Neural cell (in vitro differentiated cells): ENCODE measurements around the gene CFTR. TPM values are rescaled to one million over a fixed set of nuclear protein-coding genes. Genes with fewer than 3 reads are reported as not detected.

ENCODE experiments used
- H2AFZ ChIP-seq: fragments of 200-600, 300-800 bp; sonication (generic), shearing (Covaris generic); 2 replicates; pipeline ENCODE4 v1.6.0; 2014; ENCODE audit warnings: low read depth, mild to moderate bottlenecking, antibody characterized with exemption, low read length, moderate library complexity
- H3F3A ChIP-seq: fragments of 200-600 bp; shearing (Covaris generic); 2 replicates; pipeline ENCODE4 v1.6.1; 2016; ENCODE audit warnings: mild to moderate bottlenecking, moderate library complexity, mixed read lengths, antibody characterized with exemption, low read length; ENCODE audit not compliant: insufficient read depth, poor library complexity, severe bottlenecking
- H3K27ac ChIP-seq: fragments of 200-600, 300-800 bp; sonication (generic), shearing (Covaris generic); 2 replicates; pipeline ENCODE4 v1.5.1; 2014; ENCODE audit warnings: mild to moderate bottlenecking, low read length, moderate library complexity
- H3K27me3 ChIP-seq: fragments of 300-800, 200-600 bp; sonication (generic), shearing (Covaris generic); 2 replicates; pipeline ENCODE4 v1.6.0; 2014; ENCODE audit warnings: mild to moderate bottlenecking, low read depth, low read length, moderate library complexity; ENCODE audit not compliant: insufficient read depth
- H3K36me3 ChIP-seq: fragments of 300-800, 200-600 bp; sonication (generic), shearing (Covaris generic); 2 replicates; pipeline ENCODE4 v1.5.1; 2014; ENCODE audit warnings: mild to moderate bottlenecking, antibody characterized with exemption, low read length, moderate library complexity; ENCODE audit not compliant: insufficient read depth
- H3K4me2 ChIP-seq: fragments of 300-800, 200-600 bp; sonication (generic), shearing (Covaris generic); 2 replicates; pipeline ENCODE4 v1.6.0; 2014; ENCODE audit warnings: mild to moderate bottlenecking, low read length
- H3K4me3 ChIP-seq: fragments of 300-800, 200-600 bp; sonication (generic), shearing (Covaris generic); 2 replicates; pipeline ENCODE4 v1.5.1; 2014; ENCODE audit warnings: mild to moderate bottlenecking, low read length, moderate library complexity
- H3K79me2 ChIP-seq: fragments of 200-600 bp; shearing (Covaris generic); replicated peaks from 2 replicates; pipeline ENCODE4 v1.6.0; 2014; ENCODE audit warnings: mild to moderate bottlenecking, low read length, moderate library complexity; ENCODE audit not compliant: insufficient read depth
- H3K9ac ChIP-seq: fragments of 300-800, 200-600 bp; sonication (generic), shearing (Covaris generic); 2 replicates; pipeline ENCODE4 v1.6.1; 2016; ENCODE audit warnings: mild to moderate bottlenecking, low read length, mixed read lengths
- H3K9me2 ChIP-seq: fragments of 200-600 bp; shearing (Covaris generic); 2 replicates; pipeline ENCODE4 v1.6.1; 2016; ENCODE audit warnings: mild to moderate bottlenecking, low read length, mixed read lengths; ENCODE audit not compliant: insufficient read depth
- H3K9me3 ChIP-seq: fragments of 200-600, 300-800 bp; sonication (generic), shearing (Covaris generic); 2 replicates; pipeline ENCODE4 v1.6.1; 2016; ENCODE audit warnings: mild to moderate bottlenecking, mixed run types, low read length, moderate library complexity, mixed read lengths
- H4K20me1 ChIP-seq: fragments of 200-600 bp; shearing (Covaris generic); 2 replicates; pipeline ENCODE4 v1.6.1; 2016; ENCODE audit warnings: mild to moderate bottlenecking, mixed run types; ENCODE audit not compliant: insufficient read depth
- CTCF ChIP-seq: fragments of 450-650 bp; IDR thresholded peaks from 2 replicates; pipeline ENCODE4 v1.5.1; 2014; ENCODE audit warnings: antibody characterized with exemption, mild to moderate bottlenecking, moderate library complexity; ENCODE audit not compliant: poor library complexity, severe bottlenecking
- EP300 ChIP-seq: fragments of 450-650 bp; conservative IDR thresholded peaks from 2 replicates; pipeline ENCODE4 v1.6.1; 2014; ENCODE audit warnings: antibody characterized with exemption, mild to moderate bottlenecking, moderate library complexity; ENCODE audit not compliant: poor library complexity, severe bottlenecking
- EZH2 ChIP-seq: fragments of 200-600, 300-800 bp; shearing (Covaris generic), sonication (generic); IDR thresholded peaks from 2 replicates; pipeline ENCODE4 v1.6.1; 2014; ENCODE audit warnings: antibody characterized with exemption, low read length, borderline replicate concordance, mild to moderate bottlenecking; ENCODE audit not compliant: insufficient read depth, poor library complexity, severe bottlenecking
- MXI1 ChIP-seq: fragments of 450-650 bp; conservative IDR thresholded peaks from 2 replicates; pipeline ENCODE4 v1.6.1; 2014; ENCODE audit warnings: antibody characterized with exemption, mild to moderate bottlenecking; ENCODE audit not compliant: poor library complexity, severe bottlenecking
- POLR2AphosphoS5 ChIP-seq: IDR thresholded peaks from 2 replicates; pipeline ENCODE4 v1.6.1; 2012
- RAD21 ChIP-seq: fragments of 450-650 bp; conservative IDR thresholded peaks from 2 replicates; pipeline ENCODE4 v1.6.1; 2014; ENCODE audit warnings: antibody characterized with exemption, mild to moderate bottlenecking, moderate library complexity
- REST ChIP-seq: IDR thresholded peaks from 2 replicates; pipeline ENCODE4 v1.6.1; 2012; ENCODE audit warnings: borderline replicate concordance
- SMC3 ChIP-seq: fragments of 450-650 bp; conservative IDR thresholded peaks from 2 replicates; pipeline ENCODE4 v1.6.1; 2014; ENCODE audit warnings: antibody characterized with exemption, mild to moderate bottlenecking, moderate library complexity; ENCODE audit not compliant: poor library complexity
- TAF1 ChIP-seq: IDR thresholded peaks from 2 replicates; pipeline ENCODE4 v1.6.1; 2012; ENCODE audit warnings: low read depth
- polyA plus RNA-seq: library from polyadenylated mRNA; depleted of rRNA; stranded (reverse); fragments of >200 nt; gene quantifications from 2 replicates; pipeline ENCODE4 v1.2.3, GENCODE V29; 2014

The CFTR gene
- polyA plus RNA-seq, 1 donor from 2014 or later: not detected

- Histone ChIP-seq H3K27me3 (no peaks in the 10 kb centered on the region), H3K4me2 (no peak overlapping the region), H3K79me2 (no peaks in the 10 kb centered on the region), H3K36me3 (no peaks in the 10 kb centered on the region), H3K9me2 (no peaks in the 10 kb centered on the region), H3K9ac (no peak overlapping the region), H2AFZ (no peak overlapping the region), H3K9me3 (no peaks in the 10 kb centered on the region), H3K27ac (no peak overlapping the region), H3F3A (no peaks in the 10 kb centered on the region), H4K20me1 (no peaks in the 10 kb centered on the region), H3K4me3 (no peak overlapping the region)
- TF ChIP-seq CTCF (no peak), EZH2 (no peak), POLR2AphosphoS5 (no peak), SMC3 (no peak)
These were observed 58.2 kb downstream of the CFTR start for GRCh38 chr7:117538053-117538452.

GRCh38 chr7:117544061-117544460 lies 64.2 kb downstream of the CFTR start:
- Histone ChIP-seq H3K27me3 (no peaks in the 10 kb centered on the region), H3K79me2 (no peaks in the 10 kb centered on the region)

More at GRCh38 chr7:117544061-117544460, 64.2 kb downstream of the CFTR start:
- TF ChIP-seq EZH2 (no peak), RAD21 (no peak), EP300 (no peak), TAF1 (no peak), REST (no peak), MXI1 (no peak), CTCF (no peak), SMC3 (no peak), POLR2AphosphoS5 (no peak)
- no peak overlapping the region for H3K9ac ChIP-seq
- H3K4me3 ChIP-seq: no peak overlapping the region
- no peak overlapping the region for H2AFZ ChIP-seq
- H3F3A ChIP-seq: no peaks in the 10 kb centered on the region
- no peaks in the 10 kb centered on the region for H4K20me1 ChIP-seq
- H3K36me3 ChIP-seq: no peaks in the 10 kb centered on the region
- H3K9me3 ChIP-seq: no peaks in the 10 kb centered on the region
- H3K9me2 ChIP-seq: no peaks in the 10 kb centered on the region
- no peak overlapping the region for H3K27ac ChIP-seq
- H3K4me2 ChIP-seq: no peak overlapping the region
